Neural progenitor cell (in vitro differentiated cells): ENCODE data around the gene RBM14. TPM values are rescaled to one million over a fixed set of nuclear protein-coding genes. Genes with fewer than 3 reads are reported as not detected.

Experiments
- DNase-seq: peaks from one replicate; pipeline ENCODE4 v3.0.0-alpha.2; 2016; ENCODE audit warnings: low spot score
- H2AFZ ChIP-seq: fragments of 200-600 bp; sonication (generic); replicated peaks from 2 replicates; pipeline ENCODE4 v1.6.1; 2016; ENCODE audit warnings: antibody characterized with exemption
- H3F3A ChIP-seq: fragments of 200-600 bp; sonication (generic); 2 replicates; pipeline ENCODE4 v1.6.1; 2016; ENCODE audit warnings: antibody characterized with exemption, low read depth
- H3K27ac ChIP-seq: fragments of 200-600 bp; sonication (generic); 2 replicates; pipeline ENCODE4 v1.5.1; 2016; ENCODE audit warnings: mild to moderate bottlenecking
- H3K27me3 ChIP-seq: fragments of 200-600 bp; sonication (generic); 2 replicates; pipeline ENCODE4 v1.6.1; 2016; ENCODE audit warnings: mild to moderate bottlenecking, moderate library complexity
- H3K36me3 ChIP-seq: fragments of 200-600 bp; sonication (generic); 2 replicates; pipeline ENCODE4 v1.5.1; 2016
- H3K4me1 ChIP-seq: fragments of 200-600 bp; sonication (generic); 2 replicates; pipeline ENCODE4 v1.6.1; 2016; ENCODE audit warnings: mixed run types
- H3K4me2 ChIP-seq: fragments of 200-600 bp; sonication (generic); 2 replicates; pipeline ENCODE4 v1.6.1; 2016
- H3K4me3 ChIP-seq: fragments of 200-600 bp; sonication (generic); 2 replicates; pipeline ENCODE4 v1.5.1; 2016
- H3K79me2 ChIP-seq: fragments of 200-600 bp; sonication (generic); 2 replicates; pipeline ENCODE4 v1.6.1; 2016; ENCODE audit warnings: low read depth
- H3K9ac ChIP-seq: fragments of 200-600 bp; sonication (generic); 2 replicates; pipeline ENCODE4 v1.6.1; 2016
- H3K9me3 ChIP-seq: fragments of 200-600 bp; sonication (generic); 2 replicates; pipeline ENCODE4 v1.5.1; 2016; ENCODE audit warnings: low read depth
- H4K20me1 ChIP-seq: fragments of 200-600 bp; sonication (generic); 2 replicates; pipeline ENCODE4 v1.6.1; 2016; ENCODE audit warnings: low read depth
- H3K27ac Mint-ChIP-seq: 3 replicates; pipeline ENCODE4 v1.8.0; 2021; ENCODE audit warnings: mixed read lengths
- H3K27me3 Mint-ChIP-seq: 2 replicates; pipeline ENCODE4 v1.8.0; 2022; ENCODE audit warnings: low read depth, mild to moderate bottlenecking, inconsistent platforms, moderate library complexity, mixed read lengths; ENCODE audit not compliant: insufficient read depth
- H3K36me3 Mint-ChIP-seq: 3 replicates; pipeline ENCODE4 v1.8.0; 2021; ENCODE audit warnings: mixed read lengths
- H3K4me1 Mint-ChIP-seq: 3 replicates; pipeline ENCODE4 v1.8.0; 2021; ENCODE audit warnings: mixed read lengths
- H3K4me3 Mint-ChIP-seq: 3 replicates; pipeline ENCODE4 v1.8.0; 2021; ENCODE audit warnings: mild to moderate bottlenecking, moderate library complexity, mixed read lengths
- H3K9me3 Mint-ChIP-seq: 3 replicates; pipeline ENCODE4 v1.8.0; 2020; ENCODE audit warnings: mixed read lengths
- EZH2 ChIP-seq: fragments of 200-600 bp; sonication (generic); IDR thresholded peaks from 2 replicates; pipeline ENCODE4 v1.6.1; 2017; ENCODE audit warnings: antibody characterized with exemption, mild to moderate bottlenecking, moderate library complexity
- EZH2phosphoT487 ChIP-seq: fragments of 200-600 bp; sonication (generic); IDR thresholded peaks from 2 replicates; pipeline ENCODE4 v1.6.1; 2017; ENCODE audit warnings: antibody characterized with exemption
- small RNA-seq: library from RNA; depleted of rRNA; stranded (forward); fragments of <200 nt; gene quantifications from one replicate; pipeline ENCODE3, GENCODE V24; 2015
- total RNA-seq: library from RNA; depleted of rRNA; stranded (reverse); fragments of >200 nt; gene quantifications from 2 replicates; pipeline ENCODE4 v1.2.3, GENCODE V29; 2015; ENCODE audit warnings: low replicate concordance
- TF ChIP-seq, protein P1 (sequence below): fragments of 200-600 bp; sonication (generic); IDR thresholded peaks from 2 replicates; pipeline ENCODE4 v1.5.1; 2017; ENCODE audit warnings: antibody characterized with exemption, mild to moderate bottlenecking

The RBM14 gene
- total RNA-seq, 1 donor from 2014 or later, result 38.2 TPM

DNA sequence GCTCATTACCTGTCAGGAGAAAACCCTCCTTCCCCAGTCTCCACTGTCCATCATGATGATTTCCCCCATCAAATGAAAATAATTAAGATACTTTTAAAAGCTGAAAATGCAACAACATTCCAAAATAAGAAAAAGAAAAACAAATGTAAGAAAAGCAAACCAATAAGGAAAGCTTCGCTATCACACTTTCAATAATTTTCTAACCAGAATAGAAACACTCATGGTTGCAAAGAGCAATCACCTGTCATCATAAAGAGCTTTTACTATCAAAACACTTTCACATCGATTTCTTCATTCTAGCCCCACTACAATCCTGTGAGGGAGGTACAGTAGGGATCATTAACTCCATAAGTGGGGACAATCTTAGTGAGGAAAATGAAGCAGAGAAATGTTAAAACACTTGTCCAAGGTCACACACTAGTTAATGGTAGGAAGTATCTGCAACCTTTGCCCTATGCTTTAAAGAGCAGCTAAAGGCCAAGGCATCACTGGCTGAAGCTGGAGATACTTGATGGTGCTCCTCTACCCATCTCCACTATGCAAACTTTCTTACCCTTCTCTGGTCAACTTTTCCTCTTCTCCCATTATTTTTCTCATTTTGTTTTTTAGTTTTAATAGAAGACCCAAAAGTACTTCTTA, 58.7 kb downstream of the RBM14 start:
- no peak overlapping the region for H2AFZ ChIP-seq
- H3K27ac ChIP-seq, result no peak overlapping the region
- peaks cover 55% of the 10 kb centered on the region for H3F3A ChIP-seq
- H3K27me3 ChIP-seq, result no peaks in the 10 kb centered on the region
- H3K4me1 ChIP-seq, result peaks cover 30% of the 10 kb centered on the region
- Mint-ChIP-seq H3K9me3 (no peaks in the 10 kb centered on the region), H3K36me3 (peaks cover 23% of the 10 kb centered on the region), H3K4me1 (peaks cover 35% of the 10 kb centered on the region), H3K27me3 (peaks cover 5% of the 10 kb centered on the region), H3K27ac (no peak overlapping the region), H3K4me3 (peak overlapping the region; percentile 15)
- peak overlapping the region; percentile 78 for H3K4me2 ChIP-seq
- H3K4me3 ChIP-seq, result peak overlapping the region; percentile 66
- H4K20me1 ChIP-seq, result peaks cover 68% of the 10 kb centered on the region
- no peak for TF ChIP-seq EZH2
- TF ChIP-seq, protein P1, sequence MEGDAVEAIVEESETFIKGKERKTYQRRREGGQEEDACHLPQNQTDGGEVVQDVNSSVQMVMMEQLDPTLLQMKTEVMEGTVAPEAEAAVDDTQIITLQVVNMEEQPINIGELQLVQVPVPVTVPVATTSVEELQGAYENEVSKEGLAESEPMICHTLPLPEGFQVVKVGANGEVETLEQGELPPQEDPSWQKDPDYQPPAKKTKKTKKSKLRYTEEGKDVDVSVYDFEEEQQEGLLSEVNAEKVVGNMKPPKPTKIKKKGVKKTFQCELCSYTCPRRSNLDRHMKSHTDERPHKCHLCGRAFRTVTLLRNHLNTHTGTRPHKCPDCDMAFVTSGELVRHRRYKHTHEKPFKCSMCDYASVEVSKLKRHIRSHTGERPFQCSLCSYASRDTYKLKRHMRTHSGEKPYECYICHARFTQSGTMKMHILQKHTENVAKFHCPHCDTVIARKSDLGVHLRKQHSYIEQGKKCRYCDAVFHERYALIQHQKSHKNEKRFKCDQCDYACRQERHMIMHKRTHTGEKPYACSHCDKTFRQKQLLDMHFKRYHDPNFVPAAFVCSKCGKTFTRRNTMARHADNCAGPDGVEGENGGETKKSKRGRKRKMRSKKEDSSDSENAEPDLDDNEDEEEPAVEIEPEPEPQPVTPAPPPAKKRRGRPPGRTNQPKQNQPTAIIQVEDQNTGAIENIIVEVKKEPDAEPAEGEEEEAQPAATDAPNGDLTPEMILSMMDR, result no peak
- TF ChIP-seq EZH2phosphoT487, result no peak
- DNase-seq, result no peak
- H3K9ac ChIP-seq, result no peak overlapping the region
- peaks cover 72% of the 10 kb centered on the region for H3K79me2 ChIP-seq
- H3K36me3 ChIP-seq, result peaks cover 6% of the 10 kb centered on the region
- H3K9me3 ChIP-seq, result no peaks in the 10 kb centered on the region

DNA sequence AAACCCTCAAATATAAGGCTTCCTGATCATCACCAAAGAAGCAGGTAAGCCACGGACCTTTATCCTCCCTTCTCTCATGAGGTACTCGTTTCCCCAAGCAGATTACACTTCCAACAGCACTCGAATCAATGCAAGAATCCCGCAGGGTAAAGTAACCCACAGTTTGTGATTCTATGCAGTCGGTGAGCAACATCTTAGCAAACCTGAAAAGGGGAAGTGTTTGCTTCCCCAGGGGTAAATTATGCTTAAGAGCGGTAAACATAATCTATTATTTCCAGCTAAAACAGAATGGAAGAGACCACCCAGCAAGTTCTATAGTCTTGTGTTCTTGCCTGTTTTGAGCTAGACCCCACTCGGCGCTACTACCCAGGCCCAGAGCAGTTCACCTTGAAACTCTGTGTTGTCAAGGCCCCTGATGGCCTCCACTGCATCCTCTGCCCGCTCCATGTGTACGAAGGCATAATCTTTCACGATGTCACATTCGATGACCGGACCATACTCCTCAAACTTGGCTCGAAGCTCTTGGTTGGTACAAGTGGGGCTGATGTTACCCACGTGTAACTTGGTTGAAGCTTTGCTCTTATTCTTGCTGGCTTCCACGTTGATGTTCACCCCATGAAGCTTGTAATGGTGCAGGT, 60.0 kb downstream of the RBM14 start:
- Mint-ChIP-seq H3K27me3 (peaks cover 5% of the 10 kb centered on the region), H3K9me3 (no peaks in the 10 kb centered on the region), H3K27ac (peak overlapping the region; percentile 2), H3K4me1 (peaks cover 31% of the 10 kb centered on the region), H3K36me3 (peaks cover 20% of the 10 kb centered on the region), H3K4me3 (peak overlapping the region; percentile 90)
- Histone ChIP-seq H2AFZ (no peak overlapping the region), H3F3A (peaks cover 46% of the 10 kb centered on the region), H3K4me1 (peaks cover 27% of the 10 kb centered on the region), H3K36me3 (peaks cover 6% of the 10 kb centered on the region), H3K9ac (no peak overlapping the region), H3K27ac (no peak overlapping the region), H3K9me3 (no peaks in the 10 kb centered on the region), H3K27me3 (no peaks in the 10 kb centered on the region), H3K4me2 (peak overlapping the region; percentile 78), H4K20me1 (peaks cover 54% of the 10 kb centered on the region), H3K79me2 (peaks cover 59% of the 10 kb centered on the region), H3K4me3 (peak overlapping the region; percentile 66)
- no peak for TF ChIP-seq EZH2phosphoT487
- TF ChIP-seq, protein P1, result no peak
- no peak for TF ChIP-seq EZH2
- no peak for DNase-seq

Small RNA genes within 50 kb of the gene (small RNA-seq; reads per million reads assigned to genes)
- gene RNU4-39P, result not detected

Other genes starting within 250 kb of the RBM14 start
- 6.9 and 15.3 TPM in 2 replicates for gene SLC29A2, start 244.9 kb upstream of the RBM14 start, total RNA-seq
- 0.65 TPM in 1 of 2 replicates, not detected in the other for gene NPAS4, start 195.6 kb upstream of the RBM14 start, total RNA-seq
- 82.0 and 131 TPM in 2 replicates for gene MRPL11, start 177.8 kb upstream of the RBM14 start, total RNA-seq
- gene PELI3, start 149.7 kb upstream of the RBM14 start, total RNA-seq, result 2.7 and 9.1 TPM in 2 replicates
- 41.3 and 70.1 TPM in 2 replicates for gene DPP3, start 136.2 kb upstream of the RBM14 start, total RNA-seq
- gene BBS1, start 106.0 kb upstream of the RBM14 start, total RNA-seq, result 42.0 and 68.9 TPM in 2 replicates
- gene ZDHHC24, start 70.6 kb upstream of the RBM14 start, total RNA-seq, result 4.1 and 10.0 TPM in 2 replicates
- gene ACTN3, start 69.7 kb upstream of the RBM14 start, total RNA-seq, result 20.2 and 33.0 TPM in 2 replicates
- 1.1 TPM in 1 of 2 replicates, not detected in the other for gene CTSF, start 48.0 kb upstream of the RBM14 start, total RNA-seq
- gene CCDC87, start 23.6 kb upstream of the RBM14 start, total RNA-seq, result 0.22 and 1.2 TPM in 2 replicates
- 44.3 and 76.1 TPM in 2 replicates for gene CCS, start 23.4 kb upstream of the RBM14 start, total RNA-seq
- 172 and 206 TPM in 2 replicates for gene RBM4, start 22.1 kb downstream of the RBM14 start, total RNA-seq
- gene RBM4B, start 61.3 kb downstream of the RBM14 start, total RNA-seq, result 30.2 and 40.6 TPM in 2 replicates
- gene SPTBN2, start 112.6 kb downstream of the RBM14 start, total RNA-seq, result 14.5 and 51.7 TPM in 2 replicates
- gene RCE1, start 226.8 kb downstream of the RBM14 start, total RNA-seq, result 13.7 and 35.0 TPM in 2 replicates
- 6.7 and 27.9 TPM in 2 replicates for gene LRFN4, start 240.4 kb downstream of the RBM14 start, total RNA-seq